CD4-positive, alpha-beta T cell (primary cell): Measurements from ENCODE around the gene SLC9A5. TPM values are rescaled to one million over a fixed set of nuclear protein-coding genes. Genes with fewer than 3 reads are reported as not detected.
A peak's percentile ranks its signal among the peaks of the same experiment; 100 is the strongest.

ENCODE experiments used
- ATAC-seq: fragments of 200-7000 bp; cut with Tn5 transposase; one replicate; pipeline ENCODE4 v1.10.0; 2022; ENCODE audit warnings: mild to moderate bottlenecking; ENCODE audit not compliant: poor library complexity
- CTCF ChIA-PET: fragments of 350-600 bp; sonication (Branson Sonifier 250); formaldehyde crosslinking; loops from one replicate; lab custom pipeline; 2021; ENCODE audit warnings: antibody characterized with exemption, inconsistent platforms; lab: Charles Lee
- POLR2A ChIA-PET: fragments of 350-600 bp; sonication (Branson Sonifier 250); formaldehyde crosslinking; loops from one replicate; lab custom pipeline; 2021; ENCODE audit warnings: antibody characterized with exemption, inconsistent platforms; lab: Charles Lee
- DNase-seq, 14 experiments: peaks; one replicate each; pipeline ENCODE4 v3.0.0-alpha.2; 2013 to 2020; ENCODE audit warnings: mixed read lengths in 2 of 14
- H3K27ac ChIP-seq, 2 donors: one replicate each; pipeline versions ENCODE4 v1.5.1 to v1.7.0; 2013; ENCODE audit warnings: low read length in 2 of 2, low read depth in 1 of 2, mild to moderate bottlenecking in 1 of 2
- H3K27me3 ChIP-seq, 2 experiments: 1 replicate in 1 of 2; 2 replicates in 1 of 2; pipeline versions ENCODE4 v1.6.1 to v1.7.0; 2013; ENCODE audit warnings: low read length in 2 of 2, control low read depth in 1 of 2, mild to moderate bottlenecking in 1 of 2, moderate library complexity in 1 of 2; ENCODE audit not compliant: insufficient read depth in 2 of 2, control insufficient read depth in 1 of 2
- H3K36me3 ChIP-seq: one replicate; pipeline ENCODE4 v1.6.1; 2013; ENCODE audit warnings: low read length, control low read depth; ENCODE audit not compliant: insufficient read depth
- H3K4me1 ChIP-seq: one replicate; pipeline ENCODE4 v1.6.1; 2013; ENCODE audit warnings: low read length, control low read depth; ENCODE audit not compliant: insufficient read depth
- H3K4me3 ChIP-seq: one replicate; pipeline ENCODE4 v1.5.1; 2013; ENCODE audit warnings: mild to moderate bottlenecking, low read length, moderate library complexity
- H3K9me3 ChIP-seq, 2 experiments: 1 replicate in 1 of 2; 2 replicates in 1 of 2; pipeline versions ENCODE4 v1.6.1 to v1.7.0; 2013; ENCODE audit warnings: low read length in 2 of 2, mild to moderate bottlenecking in 2 of 2, control low read depth in 1 of 2, moderate library complexity in 1 of 2; ENCODE audit not compliant: control insufficient read depth in 1 of 2, insufficient read depth in 1 of 2
- H3K27ac Mint-ChIP-seq: one replicate; pipeline ENCODE4 v1.8.0; 2020; ENCODE audit warnings: mixed read lengths
- H3K27me3 Mint-ChIP-seq: one replicate; pipeline ENCODE4 v1.8.0; 2021; ENCODE audit warnings: mixed read lengths
- H3K36me3 Mint-ChIP-seq: one replicate; pipeline ENCODE4 v1.8.0; 2021; ENCODE audit warnings: low read depth, mixed read lengths
- H3K4me1 Mint-ChIP-seq: one replicate; pipeline ENCODE4 v1.8.0; 2021; ENCODE audit warnings: low read depth, mixed read lengths
- H3K4me3 Mint-ChIP-seq: one replicate; pipeline ENCODE4 v1.8.0; 2020; ENCODE audit warnings: mild to moderate bottlenecking, mixed read lengths
- H3K9me3 Mint-ChIP-seq: one replicate; pipeline ENCODE4 v1.8.0; 2020; ENCODE audit warnings: mixed read lengths
- CTCF ChIP-seq: fragments of 200-600 bp; IDR thresholded peaks from one replicate; pipeline ENCODE4 v1.8.0; 2022; ENCODE audit warnings: antibody characterized with exemption, mild to moderate bottlenecking
- intact Hi-C, 2 experiments: fragments of 100-400 bp; cut with DNase I in 1 of 2; cut with micrococcal nuclease in 1 of 2; formaldehyde crosslinking; loops; one replicate each; pipeline versions ENCODE4 v1.15.1 to v1.9.0; 2023 to 2025; cut with DNase I, micrococcal nuclease
- polyA plus RNA-seq, 2 donors: library from polyadenylated mRNA; unstranded; fragments of 120-200 nt; gene quantifications; one replicate each; pipeline ENCODE4 v1.2.1, GENCODE V29; 2013
- total RNA-seq, 174 experiments: library from RNA in 2 of 174; stranded (reverse) in 2 of 174; gene quantifications; one replicate each; pipeline ENCODE4 v1.2.3 and lab custom pipeline; 2021 to 2026

The SLC9A5 gene
- total RNA-seq (1 to 10 TPM; 3.1 TPM), total RNA-seq (lab: John Stamatoyannopoulos, UW) (0.71 to 11.8 (median 2.9) reads per million in 172 experiments)
- 0.43 TPM for polyA plus RNA-seq (2013, experiment 1 of 2)
- 0.98 TPM for polyA plus RNA-seq (2013, experiment 2 of 2)

GRCh38 chr16:67248401-67249177 is at the start of gene SLC9A5:
Gene SLC9A5, plus strand, starts transcription at chr16:67248979. Its CDS starts 36 bp downstream, at chr16:67249015.
- POLR2A ChIA-PET, result interaction anchor here (0.9 to 6.2 kb wide), 6 partner anchors 12 to 235 kb away, joined by 3 to 81 read pairs (median 4); partner anchors contain the start of gene TMEM208
- Mint-ChIP-seq H3K27me3 (peaks cover 13% of the 10 kb centered on the region), H3K4me1 (peaks cover 42% of the 10 kb centered on the region), H3K27ac (peak within 1 kb of the TSS; percentile 68), H3K4me3 (peak within 1 kb of the TSS; percentile 97), H3K9me3 (no peaks in the 10 kb centered on the region), H3K36me3 (no peaks in the 10 kb centered on the region)
- peaks cover 61% of the 10 kb centered on the region for H3K4me1 ChIP-seq
- intact Hi-C loops, result loop anchor here (5.0 to 10.0 kb wide), 3 partner anchors 141 to 836 kb away; partner anchors contain the start of genes NFATC3 (in 1 of the 2), PHAF1 (in 1 of the 2), RANBP10 (in 1 of the 2) and TSNAXIP1 (in 1 of the 2)
- peak; percentile 14 for TF ChIP-seq CTCF
- CTCF ChIA-PET, result interaction anchor here (1.5 to 5.3 kb wide), 2 partner anchors 21 to 93 kb away, joined by 5 to 31 read pairs; partner anchors contain the start of gene TMEM208
- H3K9me3 ChIP-seq, result no peaks in the 10 kb centered on the region
- H3K27ac ChIP-seq, result no peak within 1 kb of the TSS
- ATAC-seq (no peak), DNase-seq (peak in 5 of 14 experiments; percentile 16 to 63 (median 35))
- H3K4me3 ChIP-seq, result peak within 1 kb of the TSS; percentile 87
- H3K36me3 ChIP-seq, result no peaks in the 10 kb centered on the region
- peaks cover 0 to 6% of the 10 kb centered on the region in 2 experiments for H3K27me3 ChIP-seq

- Mint-ChIP-seq H3K9me3 (no peaks in the 10 kb centered on the region), H3K27ac (peak within 1 kb of the TSS; percentile 30), H3K4me1 (peaks cover 22% of the 10 kb centered on the region), H3K4me3 (peak within 1 kb of the TSS; percentile 20), H3K27me3 (no peaks in the 10 kb centered on the region), H3K36me3 (peaks cover 72% of the 10 kb centered on the region)
- H3K9me3 ChIP-seq, result no peaks in the 10 kb centered on the region
- DNase-seq (peak in 1 of 14 experiments; percentile 39), ATAC-seq (no peak)
- H3K27me3 ChIP-seq, result no peaks in the 10 kb centered on the region
- intact Hi-C loops, result no loop called here
- no peak for TF ChIP-seq CTCF
- no peak within 1 kb of the TSS for H3K4me3 ChIP-seq
- CTCF ChIA-PET, result interaction anchor here (1.5 kb wide), 1 partner anchor 28 kb away, joined by 6 read pairs; the partner anchor contains the start of gene TMEM208
- no peak within 1 kb of the TSS for H3K27ac ChIP-seq
- H3K4me1 ChIP-seq, result peaks cover 23% of the 10 kb centered on the region
- peaks cover 77% of the 10 kb centered on the region for H3K36me3 ChIP-seq
- POLR2A ChIA-PET, result no interaction called here
Observed at GRCh38 chr16:67199011-67199807, 49.6 kb upstream of the SLC9A5 start, which contains the start of gene ELMO3. Gene ELMO3, plus strand, starts transcription at chr16:67199131. Its CDS starts 196 bp downstream, at chr16:67199327.

GRCh38 chr16:67199808-67200198 is 49.0 kb upstream of the SLC9A5 start:
- ATAC-seq (no peak), DNase-seq (no peak)
- Mint-ChIP-seq H3K4me1 (peaks cover 21% of the 10 kb centered on the region), H3K9me3 (no peaks in the 10 kb centered on the region), H3K4me3 (no peak overlapping the region), H3K27me3 (no peaks in the 10 kb centered on the region), H3K27ac (no peak overlapping the region), H3K36me3 (peaks cover 69% of the 10 kb centered on the region)
- CTCF ChIA-PET, result no interaction called here
- POLR2A ChIA-PET, result no interaction called here
- intact Hi-C loops, result no loop called here
- H3K4me3 ChIP-seq, result no peak overlapping the region
- H3K4me1 ChIP-seq, result peaks cover 17% of the 10 kb centered on the region
- TF ChIP-seq CTCF, result no peak
- H3K9me3 ChIP-seq, result no peaks in the 10 kb centered on the region
- H3K27ac ChIP-seq, result no peak overlapping the region
- peaks cover 73% of the 10 kb centered on the region for H3K36me3 ChIP-seq
- no peaks in the 10 kb centered on the region for H3K27me3 ChIP-seq
